CD4-positive, alpha-beta T cell treated with Interleukin-6 for 4 hours (primary cell): ENCODE results near the gene ADAMTS15.

Source experiments
- DNase-seq: peaks from one replicate; pipeline ENCODE4 v3.0.0-alpha.2; 2020; ENCODE audit warnings: mixed read lengths

Gene ADAMTS15

DNA sequence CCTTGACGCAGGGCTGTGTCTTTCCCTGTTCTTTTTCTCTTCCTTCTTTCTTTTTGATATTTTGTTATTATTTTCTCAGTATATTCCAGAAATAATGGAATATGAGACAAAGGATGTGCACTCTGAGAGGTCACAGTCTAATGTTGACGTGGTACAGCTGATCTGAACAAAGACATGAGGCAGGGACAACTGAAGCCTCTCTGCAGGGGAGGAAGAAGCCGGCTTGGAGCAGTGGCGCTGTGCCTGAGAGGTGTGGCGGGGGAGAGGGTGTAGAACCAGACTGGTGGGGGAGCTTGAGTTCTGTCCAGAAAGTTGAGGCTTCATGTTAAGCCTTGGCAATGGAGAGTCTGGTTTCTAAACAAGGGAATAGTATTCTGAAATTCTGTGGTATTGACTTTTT, 34.7 kb downstream of the ADAMTS15 start:
- no peak for DNase-seq

DNA sequence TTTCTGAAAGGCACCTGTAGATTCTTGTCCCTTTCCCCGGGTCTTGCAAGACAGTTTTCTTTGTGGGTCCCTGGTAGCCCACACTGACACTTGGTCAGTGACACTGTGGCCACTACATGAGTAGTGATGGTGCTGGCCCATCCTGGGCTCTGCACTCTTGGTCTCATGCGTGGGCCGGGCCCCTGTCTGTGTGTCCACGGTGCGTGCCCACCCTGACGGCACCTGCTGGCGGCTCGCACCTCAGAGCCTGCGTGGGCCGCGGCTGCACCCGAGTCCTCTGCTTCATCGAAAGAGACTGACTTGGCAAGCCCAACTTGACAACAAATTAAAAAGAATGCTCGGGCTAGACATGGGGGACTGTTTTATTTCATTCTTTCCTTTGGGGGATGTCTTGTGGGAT, 37.5 kb downstream of the ADAMTS15 start:
- DNase-seq = no peak

DNA sequence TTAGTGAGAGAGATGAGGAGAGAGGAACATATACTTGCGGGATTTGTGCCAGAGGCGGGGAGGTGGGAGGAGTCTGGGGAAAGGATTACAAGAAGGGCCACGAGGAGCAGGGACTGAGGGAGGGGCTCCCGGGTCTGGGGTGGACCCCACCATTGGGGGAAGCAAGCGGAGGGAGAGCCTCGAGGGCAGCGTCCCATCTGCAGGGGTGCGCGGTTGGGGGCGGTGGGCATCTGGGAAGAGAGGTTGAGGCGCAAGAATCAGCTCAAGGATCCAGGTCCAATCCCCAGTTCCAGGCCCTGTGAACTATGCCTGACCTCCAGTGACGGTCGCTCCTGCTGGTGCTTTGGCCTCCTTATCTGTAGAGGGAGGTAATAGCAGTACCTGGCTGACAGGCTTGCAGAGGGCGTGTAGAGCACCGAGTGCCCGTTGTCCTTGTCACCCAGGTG, 38.0 kb downstream of the ADAMTS15 start:
- DNase-seq = no peak

DNA sequence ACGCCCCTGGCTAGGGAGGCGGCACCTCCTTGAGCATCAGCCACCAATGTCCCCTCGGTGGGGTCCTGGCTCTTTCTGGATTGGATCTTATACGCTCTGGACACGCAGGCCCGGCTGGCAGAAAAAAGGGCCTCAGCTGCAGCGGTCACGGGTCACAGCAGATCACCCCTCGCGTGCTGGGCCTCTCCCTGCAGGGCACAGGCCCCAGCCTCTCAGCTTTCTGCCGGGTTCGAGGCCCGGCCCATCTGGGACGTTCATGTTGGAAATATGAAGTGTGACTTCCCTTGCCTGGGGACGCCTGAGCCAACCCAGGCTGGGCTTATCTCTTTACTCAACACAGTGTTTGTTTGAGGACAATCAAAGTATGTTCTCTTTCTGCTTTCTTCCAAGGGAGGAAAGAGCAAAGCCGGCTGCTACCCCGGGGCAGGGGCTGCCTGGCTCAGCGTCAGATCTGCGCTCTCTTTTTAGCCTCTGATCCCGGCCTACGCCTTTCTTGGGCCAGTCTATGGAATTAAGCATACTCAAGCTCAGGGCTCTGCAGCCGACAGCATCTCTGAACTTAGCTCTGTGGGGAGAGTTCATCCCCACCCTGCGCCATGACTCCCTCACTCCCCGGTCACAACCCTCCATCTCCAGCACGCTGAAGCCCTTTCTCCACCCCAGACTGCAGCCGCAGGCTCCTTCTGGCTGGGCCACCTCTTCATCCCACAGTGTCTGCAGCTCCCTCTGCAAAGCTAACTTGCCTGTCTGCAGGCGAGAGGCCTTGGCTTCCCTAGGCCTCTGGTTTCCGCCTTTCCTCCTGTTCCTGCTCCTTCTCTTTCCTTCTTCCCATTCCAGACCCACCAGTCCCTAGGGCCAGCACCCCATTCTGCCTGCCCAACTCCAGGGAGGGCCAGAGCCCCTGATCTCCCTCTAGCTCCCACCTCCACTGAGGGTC, 38.8 kb downstream of the ADAMTS15 start:
- DNase-seq = no peak

DNA sequence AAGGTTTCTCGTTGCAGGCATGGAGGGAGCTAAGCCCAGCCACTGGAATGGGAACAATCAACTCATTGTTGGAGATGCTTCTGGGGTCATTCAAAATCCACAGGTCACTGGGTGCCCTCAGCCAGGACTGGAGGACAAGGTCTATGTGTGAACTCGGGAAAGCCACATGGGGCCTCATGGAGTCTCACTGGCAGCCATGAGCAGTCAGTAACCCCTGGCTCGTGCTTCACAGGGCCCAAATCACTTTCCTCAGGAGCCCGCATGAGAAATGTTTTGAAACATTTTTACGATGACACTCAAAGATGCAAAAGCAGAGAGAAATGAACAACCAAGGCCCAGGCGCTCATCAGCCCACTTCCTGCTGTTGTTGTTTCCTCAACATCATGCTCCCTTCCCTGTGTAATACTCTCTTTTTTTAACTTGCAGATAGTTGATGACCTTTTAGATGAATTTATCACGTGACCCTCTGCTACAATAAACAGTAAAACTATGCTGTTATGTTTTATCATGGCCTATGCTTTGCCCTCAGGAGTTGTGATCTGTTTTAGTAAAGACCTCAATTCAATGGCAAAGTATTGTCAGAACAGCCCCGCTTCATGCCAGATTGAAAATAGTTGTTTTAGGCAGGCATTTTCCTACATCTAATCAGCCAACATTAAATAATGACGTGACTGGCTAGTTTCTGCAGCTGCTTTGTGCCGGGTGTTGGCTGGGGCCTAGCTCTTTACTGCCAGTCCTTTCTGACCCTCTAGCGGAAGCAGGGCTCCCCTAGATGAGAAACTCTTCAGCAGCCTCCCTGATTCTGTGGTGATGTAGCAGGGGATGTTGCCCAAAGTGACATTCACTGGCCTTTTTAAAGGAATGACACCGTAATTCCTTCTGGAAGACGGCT, 39.7 kb downstream of the ADAMTS15 start:
- no peak for DNase-seq

DNA sequence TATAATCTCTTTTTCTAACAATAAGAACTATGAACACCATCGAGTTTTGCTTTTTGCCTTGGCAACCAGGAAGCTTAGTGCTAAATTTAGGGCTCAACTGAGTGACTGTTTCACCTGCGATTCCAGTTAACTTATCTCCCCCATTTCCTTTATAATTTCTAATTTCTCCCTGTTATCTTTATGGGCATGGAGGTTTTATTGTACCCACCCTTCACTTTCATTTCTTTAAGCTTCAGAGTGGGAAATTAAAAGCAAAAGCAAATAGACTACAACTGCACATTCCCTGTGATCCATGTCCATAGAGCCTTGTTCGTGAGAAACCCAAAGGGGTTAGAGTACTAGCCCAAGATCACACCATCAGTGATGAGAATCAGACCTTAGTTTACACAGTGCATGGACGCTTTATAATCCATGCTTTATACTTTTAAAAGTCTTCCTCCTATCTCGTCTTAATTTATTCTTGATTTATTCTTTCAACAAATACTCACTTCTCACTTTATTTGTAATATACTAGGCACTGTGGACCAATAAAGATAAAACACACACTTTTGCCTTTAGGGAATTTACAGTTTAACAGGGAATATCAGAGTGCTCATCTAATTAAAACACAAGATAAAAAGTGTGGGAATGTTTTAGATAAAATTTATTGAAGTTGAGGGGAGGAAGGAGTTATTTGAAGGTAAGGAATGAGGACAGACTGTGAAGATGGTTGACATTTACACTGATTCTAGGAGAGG, 40.6 kb downstream of the ADAMTS15 start:
- DNase-seq = no peak

DNA sequence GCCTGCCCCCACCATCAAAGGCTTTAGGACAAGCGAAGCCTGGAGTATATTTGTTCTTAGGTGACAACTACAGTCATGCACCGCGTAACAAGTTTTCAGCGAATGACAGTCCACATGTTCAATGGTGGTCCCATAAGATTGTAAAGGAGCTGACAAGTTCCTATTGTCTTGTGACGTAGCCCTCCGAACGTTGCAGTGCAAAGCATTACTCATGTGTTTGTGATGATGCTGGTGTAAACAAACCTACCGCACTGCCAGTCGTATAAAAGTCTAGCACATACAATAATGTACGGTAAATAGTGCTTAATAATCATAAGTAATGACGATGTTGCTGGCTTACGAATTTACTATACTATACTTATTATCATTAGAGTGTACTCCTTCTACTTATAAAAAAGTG, 41.3 kb downstream of the ADAMTS15 start:
- no peak for DNase-seq

DNA sequence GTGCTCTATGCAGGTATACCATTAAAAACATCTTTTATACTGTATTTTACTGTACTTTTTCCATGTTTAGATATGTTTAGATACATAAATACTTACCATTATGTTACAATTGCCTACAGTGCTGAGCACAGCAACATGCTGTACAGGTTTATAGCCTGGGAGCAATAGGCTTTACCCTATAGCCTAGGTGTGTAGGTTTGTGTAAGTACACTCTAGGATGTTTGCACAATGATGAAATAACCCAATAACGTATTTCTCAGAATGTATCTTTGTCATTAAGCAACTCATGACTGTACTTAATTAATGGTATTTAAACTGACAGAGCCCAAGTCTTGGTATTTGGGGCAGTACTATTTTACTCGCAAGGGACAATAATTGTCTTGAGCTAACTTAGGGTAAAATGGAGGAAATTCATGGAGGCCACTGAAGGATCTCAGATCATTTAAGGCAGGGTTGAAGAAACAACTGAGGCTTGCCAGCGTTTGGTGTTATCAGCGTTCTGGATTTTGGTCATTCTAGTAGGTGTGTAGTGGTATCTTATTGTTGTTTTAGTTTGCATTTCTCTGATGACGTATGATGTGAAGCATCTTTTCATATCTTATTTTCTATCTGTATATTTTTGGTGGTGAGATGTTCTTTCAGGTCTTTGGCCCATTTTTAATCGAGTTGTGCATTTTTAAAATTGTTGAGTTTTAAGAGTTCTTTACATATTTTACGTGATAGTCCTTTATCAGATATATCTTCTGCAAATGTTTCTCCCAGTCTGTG, 42.4 kb downstream of the ADAMTS15 start:
- DNase-seq = no peak

DNA sequence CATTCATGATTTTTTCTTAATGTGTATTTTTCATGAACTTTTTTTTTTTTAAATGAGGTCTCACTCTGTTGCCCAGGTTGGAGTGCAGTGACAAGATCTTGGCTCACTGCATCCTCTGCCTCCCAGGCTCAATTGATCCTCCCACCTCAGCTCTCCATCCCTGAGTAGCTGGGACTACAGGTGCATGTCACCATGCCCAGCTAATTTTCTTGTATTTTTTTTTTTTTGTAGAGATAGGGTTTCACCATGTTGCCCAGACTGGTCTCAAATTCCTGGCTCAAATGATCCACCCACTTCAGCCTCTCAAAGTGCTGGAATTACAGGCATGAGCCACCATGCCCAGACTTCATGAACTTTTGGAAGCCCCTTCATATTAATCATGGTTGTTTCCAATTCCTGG, 49.7 kb downstream of the ADAMTS15 start:
- no peak for DNase-seq

DNA sequence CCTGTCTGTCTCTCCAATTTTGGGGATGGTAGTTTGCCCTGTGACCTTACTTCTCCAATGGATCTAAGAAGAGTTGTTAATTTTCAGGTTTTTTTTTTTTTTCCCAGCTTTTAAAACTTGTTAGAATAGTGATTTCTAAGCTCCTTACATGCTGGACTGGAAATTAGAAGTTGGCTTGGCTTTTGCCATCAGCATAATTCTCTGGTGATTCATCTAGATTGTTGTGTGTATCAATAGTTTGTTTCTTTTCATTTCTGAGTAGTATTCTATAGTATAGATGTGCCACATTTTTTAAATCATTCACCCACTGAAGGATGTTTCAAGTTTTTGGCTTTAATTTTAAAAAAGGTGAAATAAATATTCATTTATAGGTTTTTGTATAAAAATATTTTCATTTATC, 51.4 kb downstream of the ADAMTS15 start:
- no peak for DNase-seq

DNA sequence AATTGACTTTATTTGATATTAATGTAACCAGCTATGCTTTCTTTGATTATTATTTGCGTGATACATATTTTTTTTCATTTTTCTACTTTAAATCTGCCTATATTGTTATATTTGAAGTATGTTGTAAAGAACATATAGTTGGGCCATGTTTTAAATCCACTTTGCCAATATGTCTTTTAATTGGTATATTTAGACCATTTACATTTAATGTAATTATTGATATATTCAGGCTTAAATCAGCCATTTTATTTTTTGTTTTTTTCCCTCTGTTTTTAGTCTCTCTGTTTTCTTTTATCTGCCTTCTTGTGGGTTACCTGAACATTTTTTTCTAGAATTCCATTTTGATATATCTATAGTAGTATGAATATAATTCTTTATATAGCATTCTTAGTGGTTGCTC, 55.9 kb downstream of the ADAMTS15 start:
- no peak for DNase-seq

DNA sequence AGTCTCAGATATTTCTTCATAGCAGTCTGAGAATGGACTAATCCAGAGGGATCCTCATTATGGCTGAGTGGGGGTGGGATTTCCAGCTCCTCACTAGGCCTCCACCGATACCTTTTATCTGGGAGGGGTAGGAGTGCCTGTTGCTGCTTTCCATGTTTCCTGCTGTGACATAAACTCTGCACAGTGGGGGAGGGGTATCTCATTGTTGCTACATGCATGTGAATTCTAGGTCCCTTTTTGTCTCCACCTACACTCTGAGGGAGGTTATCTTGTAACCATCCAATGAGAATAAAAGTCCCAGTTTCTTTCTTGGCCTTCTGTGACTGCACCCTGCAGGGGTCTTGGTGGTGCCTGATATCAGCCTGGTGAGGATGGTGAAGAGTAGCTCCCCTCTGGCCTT, 60.5 kb downstream of the ADAMTS15 start:
- no peak for DNase-seq

DNA sequence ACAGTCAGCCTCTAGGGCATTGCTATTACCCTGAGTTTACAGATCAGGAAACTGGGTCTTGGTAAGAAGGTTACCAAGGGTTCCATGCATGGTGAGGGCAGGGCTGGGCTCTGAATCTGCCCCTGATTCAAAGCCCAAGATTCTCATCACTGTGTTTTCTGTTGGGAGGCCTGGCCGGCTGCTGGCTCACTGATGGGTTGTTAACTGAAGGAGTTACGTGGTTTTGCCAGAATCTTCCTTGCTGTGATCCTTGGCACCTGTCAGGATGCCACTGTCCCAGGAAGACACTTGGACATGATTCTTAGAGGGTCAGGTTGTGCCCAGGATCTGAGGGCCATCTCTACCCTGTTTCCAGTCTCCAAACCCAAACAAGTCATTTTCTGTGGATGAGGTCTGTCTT, 61.5 kb downstream of the ADAMTS15 start:
- DNase-seq = no peak

DNA sequence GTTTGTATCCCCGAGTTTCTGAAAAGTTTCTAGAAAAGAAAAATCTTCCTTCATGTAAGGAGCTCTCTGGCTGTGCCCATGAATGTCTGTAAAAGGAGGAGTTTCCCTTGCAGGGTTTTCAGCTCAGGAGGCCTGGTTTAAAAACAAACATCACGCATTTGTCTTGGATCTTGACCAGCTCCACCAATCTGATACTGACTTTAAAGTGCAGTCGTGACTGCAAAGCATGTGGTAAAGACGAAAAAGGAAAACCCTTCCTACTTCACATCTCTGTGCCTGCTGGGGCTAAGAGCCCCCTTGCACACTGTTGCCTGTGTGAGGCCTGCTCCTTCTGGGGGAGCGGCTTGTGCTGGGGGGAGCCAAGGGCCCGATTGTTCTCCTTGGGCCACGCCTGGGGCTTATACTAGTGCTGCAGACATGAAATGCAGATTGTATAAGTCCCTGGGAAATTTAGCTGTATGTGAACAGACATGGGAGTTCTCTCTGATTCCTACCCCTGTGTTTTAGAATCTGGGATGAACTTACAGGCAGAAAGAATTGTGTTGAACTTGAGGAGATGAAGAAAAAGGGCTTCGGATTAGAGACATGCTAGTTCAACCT, 62.1 kb downstream of the ADAMTS15 start:
- no peak for DNase-seq

DNA sequence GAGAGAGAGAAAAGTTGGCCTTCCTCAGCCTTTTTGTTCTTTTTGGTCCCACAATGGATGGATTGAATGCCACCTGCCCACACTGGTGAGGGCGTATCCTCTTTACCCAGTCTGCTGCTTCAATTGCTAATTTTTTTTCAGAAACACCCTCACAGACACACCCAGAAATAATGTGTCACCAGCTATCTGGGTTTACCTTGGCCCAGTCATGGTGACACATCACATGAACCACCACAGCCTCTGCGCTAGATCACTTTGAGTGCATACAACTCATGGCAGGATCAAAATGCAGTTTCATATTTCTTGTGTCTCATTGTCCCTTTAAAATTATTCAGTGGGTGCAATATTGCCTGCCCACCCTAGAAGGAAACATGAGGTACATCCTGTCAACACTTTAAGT, 63.3 kb downstream of the ADAMTS15 start:
- no peak for DNase-seq

DNA sequence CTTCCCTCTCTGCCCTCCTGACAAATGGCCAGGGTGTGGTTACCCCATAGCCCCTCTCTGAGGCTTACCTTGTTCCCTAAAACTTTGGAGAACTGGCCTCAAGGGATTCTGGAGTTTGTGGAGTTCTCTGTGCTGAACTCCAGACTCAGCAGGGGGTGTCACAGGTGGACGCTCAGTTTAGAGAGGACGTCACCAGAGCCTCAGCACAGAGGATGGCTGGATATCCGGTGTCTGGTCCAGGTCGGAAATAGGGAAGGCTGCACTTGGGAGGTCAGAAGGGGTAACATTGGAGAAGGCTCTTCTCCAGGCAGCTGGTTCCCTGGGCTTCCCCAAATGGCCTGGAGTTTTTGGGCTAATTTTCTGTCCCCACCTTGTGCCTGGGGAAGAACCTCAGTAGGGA, 64.2 kb downstream of the ADAMTS15 start:
- no peak for DNase-seq

DNA sequence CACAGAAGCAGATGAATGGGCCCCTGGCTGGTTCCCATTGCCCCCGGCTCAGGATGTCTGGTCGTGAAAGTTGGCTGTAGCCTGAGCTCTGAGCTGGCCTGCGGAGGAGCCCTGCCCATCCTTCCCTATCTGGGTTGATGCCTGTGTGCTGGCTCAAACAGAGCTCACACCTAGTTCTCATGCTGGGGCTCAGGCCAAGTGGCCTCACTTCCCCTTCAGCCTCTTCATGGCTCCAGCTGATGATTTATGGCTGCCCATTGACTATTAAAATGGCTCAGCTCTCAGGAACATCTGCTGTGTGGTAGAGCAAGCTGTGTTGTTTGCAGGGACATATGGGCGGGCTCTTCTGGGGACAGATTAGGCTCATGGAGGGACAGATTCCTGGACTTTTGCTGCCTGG, 64.7 kb downstream of the ADAMTS15 start:
- DNase-seq = no peak

DNA sequence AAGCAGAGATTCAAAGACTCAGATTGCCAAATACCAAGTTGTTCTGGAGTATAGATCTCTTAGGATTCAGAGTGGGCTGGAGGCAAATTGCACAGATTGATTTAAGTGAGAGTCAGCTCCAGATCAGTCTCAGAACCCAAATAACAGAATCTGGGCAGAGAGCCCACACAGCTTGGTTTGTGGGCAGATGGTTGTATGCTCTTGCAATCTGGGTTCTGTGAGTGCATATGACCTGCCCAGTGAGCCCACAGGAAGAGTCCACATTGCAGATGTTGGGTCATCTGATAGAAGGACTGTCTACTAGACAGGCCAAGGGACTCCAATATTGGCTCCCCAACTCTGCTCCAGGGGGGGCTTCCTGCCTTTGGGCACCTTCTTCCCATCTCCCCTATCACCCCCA, 65.9 kb downstream of the ADAMTS15 start:
- no peak for DNase-seq

DNA sequence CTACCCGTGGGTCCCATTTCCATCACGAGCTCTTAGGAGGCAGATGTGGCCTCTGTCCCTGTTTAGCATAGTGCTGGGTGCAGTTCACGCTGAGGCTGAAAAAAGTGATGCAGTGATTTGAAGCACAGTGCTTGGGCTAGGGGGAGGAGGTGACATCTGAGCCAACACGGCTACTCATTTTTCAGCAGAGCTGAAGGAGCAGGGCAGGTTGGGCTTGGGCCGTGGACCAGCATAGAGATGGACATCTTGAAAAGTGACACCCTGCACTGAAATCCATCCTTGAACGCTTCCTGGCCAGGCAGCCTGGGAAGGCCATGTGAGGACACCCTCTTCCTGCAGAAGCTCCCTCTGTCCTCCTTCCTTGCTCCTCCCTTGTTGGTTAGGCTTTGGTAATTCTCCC, 66.4 kb downstream of the ADAMTS15 start:
- DNase-seq = no peak

DNA sequence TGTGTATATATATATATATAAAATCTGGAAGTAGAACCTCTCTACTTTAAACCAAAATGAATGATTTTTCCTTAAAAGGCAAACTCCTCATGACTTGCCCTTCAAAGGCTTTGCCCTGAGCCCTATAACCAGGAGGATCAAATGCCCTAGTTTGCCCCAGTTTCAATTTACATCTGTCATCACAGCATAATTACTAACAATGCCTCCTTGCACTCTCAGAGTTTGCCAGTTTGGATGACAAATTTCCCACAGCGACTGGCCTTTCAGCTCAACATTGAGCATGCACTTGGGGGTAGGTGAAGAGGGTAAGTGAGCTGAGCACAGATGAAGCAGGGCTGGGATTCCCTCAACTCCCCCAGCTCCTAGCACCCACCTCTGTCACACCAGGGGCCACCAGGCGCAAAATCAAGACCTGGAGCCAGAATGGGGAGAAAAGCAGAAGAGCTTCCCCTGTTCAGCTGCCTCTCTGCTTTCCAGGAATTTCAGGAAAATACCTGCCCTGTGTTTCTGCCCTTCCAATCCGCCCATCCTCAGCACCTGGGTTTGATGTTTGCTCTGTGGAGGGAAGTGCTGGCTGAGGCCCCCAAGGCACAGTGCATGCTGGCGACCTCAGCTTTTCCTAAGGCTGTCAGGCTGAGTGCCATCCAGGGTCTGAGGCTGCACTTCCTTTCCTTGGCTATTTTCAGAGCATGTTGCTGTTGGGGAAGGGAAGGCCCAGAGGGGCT, 67.5 kb downstream of the ADAMTS15 start:
- no peak for DNase-seq
